SK-N-SH treated with all-trans-retinoic acid at 6 μM for 48 hours (cell line): ENCODE results near the gene BNC2.

ENCODE experiments used
- CSDC2 ChIP-seq: fragments of 250-450 bp; sonication (Bioruptor Pico); IDR thresholded peaks from 2 replicates; pipeline ENCODE4 v1.5.0; 2020; ENCODE audit warnings: mild to moderate bottlenecking, moderate library complexity
- RARB ChIP-seq: fragments of 250-450 bp; sonication (Bioruptor Pico); IDR thresholded peaks from 2 replicates; pipeline ENCODE4 v1.8.0; 2021; ENCODE audit warnings: mild to moderate bottlenecking, moderate library complexity
- TOX ChIP-seq: fragments of 250-450 bp; sonication (Bioruptor Pico); IDR thresholded peaks from 2 replicates; pipeline ENCODE4 v1.8.0; 2021; ENCODE audit warnings: mild to moderate bottlenecking, moderate library complexity, borderline replicate concordance
- ZC3H10 ChIP-seq: fragments of 250-450 bp; sonication (Bioruptor Pico); IDR thresholded peaks from 2 replicates; pipeline ENCODE4 v1.5.1; 2021; ENCODE audit warnings: mild to moderate bottlenecking, moderate library complexity
- ZFP3 ChIP-seq: fragments of 250-450 bp; sonication (Bioruptor Pico); IDR thresholded peaks from 2 replicates; pipeline ENCODE4 v1.5.0; 2020; ENCODE audit warnings: mild to moderate bottlenecking, moderate library complexity
- ZFP30 ChIP-seq: fragments of 450-650 bp; formaldehyde crosslinking; IDR thresholded peaks from 2 replicates; pipeline ENCODE4 v1.5.0; 2022; ENCODE audit warnings: mild to moderate bottlenecking, moderate library complexity
- ZNF70 ChIP-seq: fragments of 450-650 bp; formaldehyde crosslinking; IDR thresholded peaks from 2 replicates; pipeline ENCODE4 v1.5.0; 2020; ENCODE audit warnings: mild to moderate bottlenecking, moderate library complexity
- TF ChIP-seq, protein P1 (sequence below): fragments of 250-450 bp; sonication (Bioruptor Pico); IDR thresholded peaks from 2 replicates; pipeline ENCODE4 v1.8.0; 2020; ENCODE audit warnings: mild to moderate bottlenecking, moderate library complexity, borderline replicate concordance

DNA sequence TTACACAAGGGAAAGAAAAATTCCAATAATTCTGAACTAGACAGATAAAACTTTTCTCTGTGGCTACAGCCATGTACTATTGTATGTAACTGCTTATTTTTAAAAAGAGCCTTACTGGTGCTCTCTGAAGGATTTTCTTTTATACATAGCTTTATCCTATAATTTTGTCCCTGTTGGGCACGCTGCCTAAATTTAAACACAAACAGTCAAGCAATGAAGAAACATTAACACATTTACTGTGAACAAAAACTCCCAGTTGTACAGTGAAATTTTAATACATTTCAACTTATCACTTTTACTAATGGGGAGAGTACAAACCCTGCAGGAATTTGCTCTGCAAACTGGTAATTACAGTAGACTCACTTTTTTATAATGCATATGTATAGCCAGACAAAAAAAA lies 273.3 kb downstream of the BNC2 start:
- TF ChIP-seq, protein P1, sequence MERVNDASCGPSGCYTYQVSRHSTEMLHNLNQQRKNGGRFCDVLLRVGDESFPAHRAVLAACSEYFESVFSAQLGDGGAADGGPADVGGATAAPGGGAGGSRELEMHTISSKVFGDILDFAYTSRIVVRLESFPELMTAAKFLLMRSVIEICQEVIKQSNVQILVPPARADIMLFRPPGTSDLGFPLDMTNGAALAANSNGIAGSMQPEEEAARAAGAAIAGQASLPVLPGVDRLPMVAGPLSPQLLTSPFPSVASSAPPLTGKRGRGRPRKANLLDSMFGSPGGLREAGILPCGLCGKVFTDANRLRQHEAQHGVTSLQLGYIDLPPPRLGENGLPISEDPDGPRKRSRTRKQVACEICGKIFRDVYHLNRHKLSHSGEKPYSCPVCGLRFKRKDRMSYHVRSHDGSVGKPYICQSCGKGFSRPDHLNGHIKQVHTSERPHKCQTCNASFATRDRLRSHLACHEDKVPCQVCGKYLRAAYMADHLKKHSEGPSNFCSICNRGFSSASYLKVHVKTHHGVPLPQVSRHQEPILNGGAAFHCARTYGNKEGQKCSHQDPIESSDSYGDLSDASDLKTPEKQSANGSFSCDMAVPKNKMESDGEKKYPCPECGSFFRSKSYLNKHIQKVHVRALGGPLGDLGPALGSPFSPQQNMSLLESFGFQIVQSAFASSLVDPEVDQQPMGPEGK (CRISPR knock-in tag) = no peak
- no peak for TF ChIP-seq ZC3H10 (CRISPR knock-in tag)
- no peak for TF ChIP-seq ZFP30
- TF ChIP-seq RARB = no peak
- TF ChIP-seq CSDC2 (CRISPR knock-in tag) = no peak
- no peak for TF ChIP-seq ZFP3 (CRISPR knock-in tag)
- TF ChIP-seq ZNF70 (CRISPR knock-in tag) = no peak
- TF ChIP-seq TOX (CRISPR knock-in tag) = no peak
